Mesenchymal stem cell (in vitro differentiated cells and primary cell): ENCODE measurements around the gene MACROD2.
A peak's percentile ranks its signal among the peaks of the same experiment; 100 is the strongest.

Experiments used
- DNase-seq: peaks from one replicate; pipeline ENCODE4 v3.0.0-alpha.2; 2013
- H2AFZ ChIP-seq: one replicate; pipeline ENCODE4 v1.6.1; 2013; ENCODE audit warnings: low read depth, mild to moderate bottlenecking, control low read depth, inconsistent platforms, low read length, moderate library complexity
- H2AK5ac ChIP-seq: 2 replicates; pipeline ENCODE4 v1.6.1; 2013; ENCODE audit warnings: low read length, moderate library complexity, mild to moderate bottlenecking, inconsistent platforms; ENCODE audit not compliant: severe bottlenecking
- H2BK120ac ChIP-seq: one replicate; pipeline ENCODE4 v1.6.1; 2013; ENCODE audit warnings: low read depth, mild to moderate bottlenecking, inconsistent platforms, low read length, moderate library complexity
- H2BK12ac ChIP-seq, 2 experiments: one replicate each; pipeline ENCODE4 v1.6.1; 2013; ENCODE audit warnings: inconsistent platforms in 2 of 2, low read length in 2 of 2, mild to moderate bottlenecking in 2 of 2, moderate library complexity in 2 of 2, control low read depth in 1 of 2
- H2BK15ac ChIP-seq: one replicate; pipeline ENCODE4 v1.6.1; 2013; ENCODE audit warnings: mild to moderate bottlenecking, low read depth, inconsistent platforms; ENCODE audit not compliant: poor library complexity, severe bottlenecking
- H2BK5ac ChIP-seq: 2 replicates; pipeline ENCODE4 v1.6.1; 2013; ENCODE audit warnings: low read depth, mild to moderate bottlenecking, low read length, control low read depth, inconsistent platforms; ENCODE audit not compliant: poor library complexity, severe bottlenecking
- H3K14ac ChIP-seq, 2 experiments: one replicate each; pipeline ENCODE4 v1.6.1; 2013; ENCODE audit warnings: inconsistent platforms in 2 of 2, low read length in 2 of 2, control low read depth in 1 of 2, mild to moderate bottlenecking in 1 of 2, moderate library complexity in 1 of 2
- H3K18ac ChIP-seq, 2 experiments: one replicate each; pipeline ENCODE4 v1.6.1; 2013; ENCODE audit warnings: inconsistent platforms in 2 of 2, low read length in 2 of 2, control low read depth in 1 of 2, low read depth in 1 of 2, mild to moderate bottlenecking in 1 of 2
- H3K23ac ChIP-seq, 2 experiments: one replicate each; pipeline ENCODE4 v1.6.1; 2013; ENCODE audit warnings: inconsistent platforms in 2 of 2, low read length in 2 of 2, mild to moderate bottlenecking in 2 of 2, moderate library complexity in 2 of 2, control low read depth in 1 of 2
- H3K27ac ChIP-seq: 2 replicates; pipeline ENCODE4 v1.5.1; 2013; ENCODE audit warnings: mild to moderate bottlenecking, moderate library complexity, low read length, control low read depth, inconsistent platforms; ENCODE audit not compliant: poor library complexity, severe bottlenecking
- H3K27me3 ChIP-seq, 2 experiments: 2 replicates each; pipeline versions ENCODE4 v1.6.1 to v1.7.0; 2013; ENCODE audit warnings: low read length in 2 of 2, mild to moderate bottlenecking in 2 of 2, moderate library complexity in 2 of 2, control low read depth in 1 of 2, inconsistent platforms in 1 of 2; ENCODE audit not compliant: control insufficient read depth in 1 of 2, insufficient read depth in 1 of 2
- H3K36me3 ChIP-seq, 2 experiments: 2 replicates each; pipeline versions ENCODE4 v1.6.1 to v1.7.0; 2013; ENCODE audit warnings: low read length in 2 of 2, control low read depth in 1 of 2, inconsistent platforms in 1 of 2, low read depth in 1 of 2, mild to moderate bottlenecking in 1 of 2; ENCODE audit not compliant: insufficient read depth in 2 of 2, control insufficient read depth in 1 of 2
- H3K4ac ChIP-seq, 2 experiments: one replicate each; pipeline ENCODE4 v1.6.1; 2013; ENCODE audit warnings: inconsistent platforms in 2 of 2, low read length in 2 of 2, mild to moderate bottlenecking in 2 of 2, moderate library complexity in 2 of 2, control low read depth in 1 of 2, low read depth in 1 of 2
- H3K4me1 ChIP-seq: 2 replicates; pipeline ENCODE4 v1.6.1; 2013; ENCODE audit warnings: low read depth, low read length, control low read depth; ENCODE audit not compliant: control insufficient read depth, insufficient read depth
- H3K4me2 ChIP-seq: 2 replicates; pipeline ENCODE4 v1.6.1; 2013; ENCODE audit warnings: low read length, mild to moderate bottlenecking, inconsistent platforms; ENCODE audit not compliant: poor library complexity, severe bottlenecking
- H3K4me3 ChIP-seq, 2 experiments: 2 replicates each; pipeline versions ENCODE4 v1.5.1 to v1.7.0; 2013; ENCODE audit warnings: low read length in 2 of 2, mild to moderate bottlenecking in 2 of 2, control low read depth in 1 of 2, low read depth in 1 of 2; ENCODE audit not compliant: insufficient read depth in 1 of 2
- H3K79me1 ChIP-seq: replicated peaks from 2 replicates; pipeline ENCODE4 v1.6.1; 2013; ENCODE audit warnings: mild to moderate bottlenecking, control low read depth, low read length, inconsistent platforms; ENCODE audit not compliant: poor library complexity, severe bottlenecking
- H3K9ac ChIP-seq: 2 replicates; pipeline ENCODE4 v1.7.0; 2013; ENCODE audit warnings: mild to moderate bottlenecking, low read length, moderate library complexity
- H3K9me3 ChIP-seq: 2 replicates; pipeline ENCODE4 v1.7.0; 2013; ENCODE audit warnings: mild to moderate bottlenecking, low read length; ENCODE audit not compliant: control insufficient read depth
- H4K8ac ChIP-seq: one replicate; pipeline ENCODE4 v1.6.1; 2013; ENCODE audit warnings: inconsistent platforms, mild to moderate bottlenecking, low read length, moderate library complexity
- H4K91ac ChIP-seq: one replicate; pipeline ENCODE4 v1.6.1; 2013; ENCODE audit warnings: mild to moderate bottlenecking, low read length, inconsistent platforms
- WGBS: methylation state at CpG from one replicate; pipeline ENCODE4 v1.1.7; 2013; ENCODE audit warnings: mixed read lengths; 5-methylcytosine and 5-hydroxymethylcytosine counted together

MACROD2 gene

DNA sequence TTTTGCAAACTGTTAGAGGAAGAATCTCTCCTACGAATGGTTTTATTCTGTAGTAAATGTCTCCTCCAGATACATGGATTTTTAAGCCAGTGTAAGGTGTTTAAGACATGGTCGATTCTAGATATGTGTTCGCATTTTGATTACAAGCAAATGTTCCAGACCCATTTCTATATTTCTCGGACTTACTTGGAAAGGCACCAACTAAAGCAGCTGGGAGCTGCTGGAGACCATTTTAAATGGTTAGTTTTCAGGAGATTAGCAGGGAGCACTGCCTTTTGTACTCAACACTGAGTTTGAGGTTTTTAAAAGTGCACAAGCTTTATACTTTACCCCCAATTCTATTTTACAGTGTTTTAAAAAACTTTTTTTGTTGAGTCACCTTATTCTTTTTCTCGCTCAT lies 1720.9 kb downstream of the MACROD2 start:
- Histone ChIP-seq H3K4me1 (no peaks in the 10 kb centered on the region), H3K18ac (no peak overlapping the region), H2BK120ac (no peak overlapping the region), H2BK5ac (no peak overlapping the region), H3K4me2 (no peak overlapping the region), H2BK12ac (no peak overlapping the region), H4K8ac (no peak overlapping the region), H2AFZ (no peak overlapping the region), H3K9ac (no peak overlapping the region), H3K9me3 (no peaks in the 10 kb centered on the region), H3K36me3 (no peaks in the 10 kb centered on the region), H3K4me3 (no peak overlapping the region), H2AK5ac (no peak overlapping the region), H3K14ac (no peak overlapping the region), H3K79me1 (no peaks in the 10 kb centered on the region), H3K27ac (no peak overlapping the region), H3K4ac (no peak overlapping the region), H2BK15ac (no peak overlapping the region), H3K23ac (no peak overlapping the region), H4K91ac (no peak overlapping the region), H3K27me3 (no peaks in the 10 kb centered on the region)
- WGBS = 91% methylated on average over 4 of the region's 5 CpGs
- DNase-seq = no peak

DNA sequence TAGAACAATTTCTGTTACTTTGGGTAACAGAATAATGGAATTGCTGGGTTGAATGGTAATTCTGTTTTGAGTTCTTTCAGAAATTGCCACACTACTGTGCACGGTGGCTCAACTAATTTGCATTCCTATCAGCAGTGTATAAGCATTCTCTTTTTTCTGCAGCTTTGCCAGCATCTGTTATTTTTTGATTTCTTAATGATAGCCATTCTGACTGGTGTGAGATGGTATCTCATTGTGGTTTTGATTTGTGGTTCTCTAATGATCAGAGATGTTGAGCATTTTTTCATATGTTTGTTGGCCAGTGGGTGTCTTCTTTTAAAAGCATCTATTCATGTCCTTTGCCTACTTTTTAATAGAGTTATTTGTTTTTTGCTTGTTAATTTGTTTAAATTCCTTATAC lies 1731.1 kb downstream of the MACROD2 start:
- Histone ChIP-seq H3K18ac (no peak overlapping the region), H4K8ac (no peak overlapping the region), H3K27ac (no peak overlapping the region), H2BK15ac (no peak overlapping the region), H3K4me2 (no peak overlapping the region), H3K9me3 (peaks cover 4% of the 10 kb centered on the region), H3K9ac (no peak overlapping the region), H2AK5ac (no peak overlapping the region), H3K4ac (no peak overlapping the region), H3K36me3 (no peaks in the 10 kb centered on the region), H3K4me3 (no peak overlapping the region), H3K27me3 (no peaks in the 10 kb centered on the region), H3K79me1 (no peaks in the 10 kb centered on the region), H4K91ac (no peak overlapping the region), H3K14ac (no peak overlapping the region), H3K23ac (no peak overlapping the region), H3K4me1 (no peaks in the 10 kb centered on the region), H2BK120ac (no peak overlapping the region), H2BK12ac (no peak overlapping the region), H2BK5ac (no peak overlapping the region), H2AFZ (no peak overlapping the region)
- 17% methylated on average over 1 of the region's 1 CpG for WGBS
- DNase-seq = no peak

DNA sequence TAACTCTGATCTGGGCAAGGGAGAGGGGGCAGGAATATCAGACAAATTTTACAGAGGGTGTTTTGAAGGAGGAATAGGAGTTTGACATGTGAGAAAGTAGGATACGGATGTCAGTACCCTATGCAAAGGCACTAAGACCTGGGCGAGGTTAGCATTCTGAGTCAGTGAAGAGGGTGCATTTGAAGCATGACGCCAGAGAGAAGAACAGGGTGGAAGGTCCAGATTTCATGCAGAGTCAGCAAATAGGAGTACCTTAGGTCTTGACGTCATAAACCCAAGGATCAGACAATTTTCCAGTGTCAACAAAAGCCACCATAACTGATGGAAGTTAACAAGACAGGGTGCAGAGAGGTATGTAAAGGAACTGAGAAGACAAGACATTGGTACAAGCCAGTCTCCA lies 1738.7 kb downstream of the MACROD2 start:
- Histone ChIP-seq H3K4ac (no peak overlapping the region), H2AK5ac (no peak overlapping the region), H2BK15ac (no peak overlapping the region), H3K27ac (no peak overlapping the region), H3K14ac (no peak overlapping the region), H2AFZ (no peak overlapping the region), H3K79me1 (no peaks in the 10 kb centered on the region), H2BK5ac (no peak overlapping the region), H4K91ac (no peak overlapping the region), H3K27me3 (no peaks in the 10 kb centered on the region), H3K4me3 (no peak overlapping the region), H3K4me1 (no peaks in the 10 kb centered on the region), H2BK120ac (no peak overlapping the region), H4K8ac (no peak overlapping the region), H2BK12ac (no peak overlapping the region), H3K9ac (no peak overlapping the region), H3K36me3 (no peaks in the 10 kb centered on the region), H3K18ac (no peak overlapping the region), H3K9me3 (no peaks in the 10 kb centered on the region), H3K23ac (no peak overlapping the region), H3K4me2 (no peak overlapping the region)
- WGBS = 89% methylated on average over 3 of the region's 4 CpGs
- no peak for DNase-seq

DNA sequence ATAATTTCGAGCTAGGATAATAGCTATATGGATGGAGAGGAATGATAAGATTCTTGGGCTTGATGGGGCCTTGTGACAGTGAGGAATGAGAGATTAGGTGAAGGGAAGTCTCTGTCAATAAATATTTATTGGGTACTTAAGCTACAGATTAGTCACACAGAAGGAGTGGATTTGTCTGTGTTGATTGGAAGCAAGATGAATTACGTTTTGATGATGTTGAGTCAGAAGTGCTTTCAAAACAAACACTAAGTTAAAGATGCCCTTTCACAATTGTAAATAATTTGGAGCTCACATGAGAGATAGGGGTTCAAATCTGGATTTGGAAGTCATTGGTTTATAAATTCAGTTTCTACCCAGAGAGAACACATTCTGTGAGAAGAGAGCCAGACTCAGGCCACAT lies 1743.7 kb downstream of the MACROD2 start:
- no peak overlapping the region for H3K4me2 ChIP-seq
- H3K27ac ChIP-seq = no peak overlapping the region
- no peak overlapping the region for H3K23ac ChIP-seq
- no peak overlapping the region for H2BK15ac ChIP-seq
- no peak overlapping the region for H2BK5ac ChIP-seq
- H2AFZ ChIP-seq = no peak overlapping the region
- no peaks in the 10 kb centered on the region for H3K4me1 ChIP-seq
- H3K4ac ChIP-seq = no peak overlapping the region
- no peak overlapping the region for H2AK5ac ChIP-seq
- H3K14ac ChIP-seq = no peak overlapping the region
- no peaks in the 10 kb centered on the region for H3K36me3 ChIP-seq
- no peak overlapping the region for H3K9ac ChIP-seq
- no peak overlapping the region for H4K8ac ChIP-seq
- H4K91ac ChIP-seq = no peak overlapping the region
- H3K18ac ChIP-seq = no peak overlapping the region
- H3K4me3 ChIP-seq = no peak overlapping the region
- H3K9me3 ChIP-seq = no peaks in the 10 kb centered on the region
- no peaks in the 10 kb centered on the region for H3K27me3 ChIP-seq
- H2BK120ac ChIP-seq = no peak overlapping the region
- 42% methylated on average over 1 of the region's 2 CpGs for WGBS
- no peak overlapping the region for H2BK12ac ChIP-seq
- DNase-seq = peak; percentile 52
- H3K79me1 ChIP-seq = no peaks in the 10 kb centered on the region
